K562 (cell line): ENCODE results near the gene FRMD5.

Experiments
- KDM5B ChIP-seq: fragments of 200-600 bp; sonication (generic); IDR thresholded peaks from 2 replicates; pipeline ENCODE4 v1.6.1; 2012; ENCODE audit warnings: low read depth, mild to moderate bottlenecking, moderate library complexity, low read length, control low read depth, inconsistent platforms; ENCODE audit not compliant: insufficient replicate concordance
- NBN ChIP-seq: fragments of 450-650 bp; IDR thresholded peaks from 2 replicates; pipeline ENCODE4 v1.6.1; 2016; ENCODE audit warnings: low read depth, mild to moderate bottlenecking
- RNF2 ChIP-seq: sonication (generic); IDR thresholded peaks from 2 replicates; pipeline ENCODE4 v1.6.1; 2016
- ZNF23 ChIP-seq: fragments of 250-450 bp; sonication (Bioruptor Pico); IDR thresholded peaks from 2 replicates; pipeline ENCODE4 v1.4.0; 2020; ENCODE audit warnings: mild to moderate bottlenecking
- ZNF785 ChIP-seq: fragments of 250-450 bp; sonication (Bioruptor Pico); IDR thresholded peaks from 2 replicates; pipeline ENCODE4 v1.4.0; 2020; ENCODE audit warnings: mild to moderate bottlenecking
- TF ChIP-seq, protein P1 (sequence below), 2 experiments: fragments of 200-800 bp in 1 of 2; sonication (Bioruptor generic) in 1 of 2; sonication (generic) in 1 of 2; formaldehyde crosslinking in 1 of 2; IDR thresholded peaks in 1 of 2; conservative IDR thresholded peaks in 1 of 2; 2 replicates each; pipeline versions ENCODE4 v1.5.0 to v1.6.1; 2016 to 2020; ENCODE audit warnings: missing compliant biosample characterization in 1 of 2, missing genetic modification characterization in 1 of 2, missing genetic modification reagents in 1 of 2

DNA sequence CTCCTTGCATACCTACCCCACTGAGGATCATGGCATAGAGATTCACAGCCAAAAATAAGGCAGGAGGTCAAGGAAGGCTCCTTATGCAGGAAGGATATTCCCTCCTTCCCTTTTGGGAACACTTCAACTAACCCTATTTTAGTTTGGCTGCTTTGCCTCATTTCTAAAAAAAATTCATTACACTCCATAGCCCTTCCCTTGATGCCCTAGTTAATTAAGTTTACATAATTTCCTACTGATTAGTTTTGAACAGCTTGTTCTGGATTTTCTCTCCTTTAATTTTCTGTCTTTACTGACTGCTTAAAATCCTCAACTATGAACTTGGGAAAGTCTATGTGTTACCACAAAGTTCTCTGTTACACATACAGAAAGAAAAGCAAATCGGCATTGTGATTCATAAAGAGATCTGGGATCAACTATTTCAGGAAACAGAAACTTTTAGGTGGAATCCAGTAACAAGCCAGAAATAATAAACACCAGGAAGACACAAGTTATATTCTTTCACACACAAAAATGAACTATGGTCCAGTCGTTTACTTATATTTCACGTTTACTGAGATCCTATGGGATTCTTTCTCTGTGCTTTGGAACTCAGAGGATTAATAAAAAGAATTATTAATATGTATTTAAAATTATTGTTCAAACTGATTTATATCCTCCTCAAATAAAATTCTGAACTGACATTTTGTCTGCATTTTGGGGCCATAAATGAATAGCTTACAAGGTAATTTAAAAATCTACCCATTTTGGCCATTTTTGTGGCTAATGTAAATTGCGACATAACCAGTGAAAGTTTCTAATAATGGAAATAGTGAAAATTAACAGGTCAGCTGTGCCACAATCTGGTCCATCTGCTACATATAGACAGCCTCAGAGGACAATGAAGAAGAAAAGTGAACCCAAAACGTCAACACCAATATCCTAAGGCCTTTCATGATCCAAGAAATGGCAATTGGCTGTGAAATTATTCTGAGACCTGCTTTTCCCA is 113.8 kb downstream of the FRMD5 start:
- TF ChIP-seq, protein P1, sequence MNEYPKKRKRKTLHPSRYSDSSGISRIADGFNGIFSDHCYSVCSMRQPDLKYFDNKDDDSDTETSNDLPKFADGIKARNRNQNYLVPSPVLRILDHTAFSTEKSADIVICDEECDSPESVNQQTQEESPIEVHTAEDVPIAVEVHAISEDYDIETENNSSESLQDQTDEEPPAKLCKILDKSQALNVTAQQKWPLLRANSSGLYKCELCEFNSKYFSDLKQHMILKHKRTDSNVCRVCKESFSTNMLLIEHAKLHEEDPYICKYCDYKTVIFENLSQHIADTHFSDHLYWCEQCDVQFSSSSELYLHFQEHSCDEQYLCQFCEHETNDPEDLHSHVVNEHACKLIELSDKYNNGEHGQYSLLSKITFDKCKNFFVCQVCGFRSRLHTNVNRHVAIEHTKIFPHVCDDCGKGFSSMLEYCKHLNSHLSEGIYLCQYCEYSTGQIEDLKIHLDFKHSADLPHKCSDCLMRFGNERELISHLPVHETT (CRISPR knock-in tag; conservative IDR thresholded peaks at IDR 0.05 in 1 of 2, IDR thresholded peaks at IDR 0.05 in 1 of 2): no peak
- TF ChIP-seq RNF2 (no peak), KDM5B (no peak), NBN (no peak), ZNF23 (CRISPR knock-in tag) (no peak), ZNF785 (CRISPR knock-in tag) (no peak)
